ENCODE data around the gene RARA. TPM values are rescaled to one million over a fixed set of nuclear protein-coding genes. Genes with fewer than 3 reads are reported as not detected.
A peak's percentile ranks its signal among the peaks of the same experiment; 100 is the strongest.

Gene RARA
- total RNA-seq, 1 experiment from 2014 or later, result 7.6 TPM

DNA sequence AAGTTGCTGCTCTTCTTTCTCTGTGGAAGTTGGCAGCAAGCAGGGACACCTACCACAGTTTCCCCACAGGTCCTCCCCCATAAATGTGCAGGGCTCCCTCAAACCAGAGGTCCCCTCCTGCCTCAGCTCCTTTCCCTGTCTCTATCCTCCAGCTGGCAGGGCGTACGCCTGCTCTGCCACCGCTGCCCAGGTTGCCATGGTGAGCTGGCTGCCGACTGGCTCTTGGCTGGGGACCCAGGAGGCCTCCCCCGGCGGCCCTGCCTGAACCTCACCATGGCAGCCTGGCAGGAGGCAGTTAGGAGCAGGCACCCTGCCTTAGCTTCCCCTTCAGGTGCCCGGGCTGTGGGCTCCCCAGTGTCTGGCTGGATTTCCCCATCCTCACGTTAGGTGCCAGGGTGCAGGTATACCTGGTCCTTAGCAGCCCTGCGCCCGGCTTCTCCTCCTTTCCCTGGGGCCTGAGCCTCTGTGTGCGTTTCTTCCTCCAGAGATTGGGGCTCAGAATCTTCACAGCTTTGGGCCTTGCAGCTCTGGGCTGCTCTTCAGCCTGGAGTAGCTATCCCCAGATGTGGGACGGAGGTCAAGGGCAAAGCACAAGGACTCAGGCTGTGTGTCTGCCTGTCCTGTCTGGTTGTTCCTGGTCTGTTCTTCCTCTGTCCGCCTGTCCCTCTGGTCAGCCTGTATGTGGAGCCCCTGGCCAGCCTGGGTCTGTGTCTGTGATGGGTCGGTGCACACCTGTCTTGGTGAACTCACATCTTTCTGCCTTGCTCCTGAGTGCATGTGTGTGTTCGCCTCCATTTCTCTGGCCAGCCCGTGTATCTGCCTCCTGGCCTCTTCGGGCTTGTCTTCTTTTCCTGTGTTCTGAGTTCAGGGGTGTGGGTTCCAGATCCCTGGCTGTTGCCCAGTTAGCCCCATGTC is 39.8 kb downstream of the RARA start:
- no peak for DNase-seq (ENCODE audit: low read depth, low spot score)
- in situ Hi-C loops (cut with HindIII; ENCODE audit: low pct_unique_long_range_greater_than_20kb, low sequenced_read_pairs), result no loop called here

DNA sequence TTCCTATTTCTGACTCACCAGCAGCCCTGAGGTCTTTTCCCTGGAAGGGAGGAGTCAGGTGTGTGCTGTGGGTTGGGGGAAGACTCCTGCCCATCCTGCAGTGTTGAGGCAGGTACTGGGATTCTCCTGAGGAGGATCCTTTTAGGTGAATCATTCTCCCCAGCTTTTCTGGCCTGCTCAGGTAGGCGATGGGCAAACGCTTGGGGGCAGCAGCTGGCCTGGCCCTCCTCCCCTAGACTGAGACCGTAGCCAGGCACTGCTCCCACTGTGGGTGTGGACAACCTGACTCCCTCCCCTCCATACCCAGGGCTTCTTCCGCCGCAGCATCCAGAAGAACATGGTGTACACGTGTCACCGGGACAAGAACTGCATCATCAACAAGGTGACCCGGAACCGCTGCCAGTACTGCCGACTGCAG is 40.5 kb downstream of the RARA start:
- no peak for DNase-seq (ENCODE audit: low read depth, low spot score)
- in situ Hi-C loops (cut with HindIII; ENCODE audit: low pct_unique_long_range_greater_than_20kb, low sequenced_read_pairs), result no loop called here

DNA sequence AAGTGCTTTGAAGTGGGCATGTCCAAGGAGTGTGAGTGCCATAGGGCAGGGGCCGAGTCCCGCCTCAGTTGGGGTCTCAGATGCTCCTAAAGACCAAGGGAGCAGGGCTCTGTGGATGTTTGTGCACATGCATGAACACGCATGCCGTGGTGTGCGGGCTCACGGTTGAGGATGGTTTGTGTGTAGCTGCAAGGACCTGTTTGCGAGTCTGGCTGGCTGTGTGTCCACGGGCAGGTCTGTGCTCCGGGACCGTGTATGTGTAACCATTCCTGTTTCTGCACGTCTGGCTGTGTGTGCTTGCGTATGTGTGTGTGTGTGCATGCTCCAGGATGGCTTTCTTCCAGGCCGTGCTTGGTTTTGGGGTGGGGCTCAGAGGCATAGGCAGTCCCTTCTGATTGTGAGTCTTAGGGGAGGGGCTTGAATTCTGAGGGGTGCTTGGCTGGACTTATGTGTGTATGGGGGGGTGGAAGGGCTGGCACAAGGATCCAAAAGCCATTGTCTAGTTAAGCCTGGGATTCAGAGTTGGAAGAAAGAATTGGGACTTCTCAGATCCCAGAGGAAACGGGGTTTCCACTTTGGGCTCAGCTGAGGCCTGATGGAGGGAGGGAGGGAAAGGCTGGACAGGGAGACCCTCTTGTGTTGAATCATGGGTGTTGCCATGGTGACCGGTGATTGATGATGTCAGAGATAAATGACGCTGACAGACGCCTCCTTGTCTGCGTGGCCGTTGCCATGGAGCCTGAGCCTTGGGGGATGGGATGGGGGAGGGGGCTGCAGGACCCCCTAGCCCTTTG is 41.1 kb downstream of the RARA start:
- in situ Hi-C loops (cut with HindIII; ENCODE audit: low pct_unique_long_range_greater_than_20kb, low sequenced_read_pairs), result no loop called here
- DNase-seq (ENCODE audit: low read depth, low spot score), result peak; percentile 15

DNA sequence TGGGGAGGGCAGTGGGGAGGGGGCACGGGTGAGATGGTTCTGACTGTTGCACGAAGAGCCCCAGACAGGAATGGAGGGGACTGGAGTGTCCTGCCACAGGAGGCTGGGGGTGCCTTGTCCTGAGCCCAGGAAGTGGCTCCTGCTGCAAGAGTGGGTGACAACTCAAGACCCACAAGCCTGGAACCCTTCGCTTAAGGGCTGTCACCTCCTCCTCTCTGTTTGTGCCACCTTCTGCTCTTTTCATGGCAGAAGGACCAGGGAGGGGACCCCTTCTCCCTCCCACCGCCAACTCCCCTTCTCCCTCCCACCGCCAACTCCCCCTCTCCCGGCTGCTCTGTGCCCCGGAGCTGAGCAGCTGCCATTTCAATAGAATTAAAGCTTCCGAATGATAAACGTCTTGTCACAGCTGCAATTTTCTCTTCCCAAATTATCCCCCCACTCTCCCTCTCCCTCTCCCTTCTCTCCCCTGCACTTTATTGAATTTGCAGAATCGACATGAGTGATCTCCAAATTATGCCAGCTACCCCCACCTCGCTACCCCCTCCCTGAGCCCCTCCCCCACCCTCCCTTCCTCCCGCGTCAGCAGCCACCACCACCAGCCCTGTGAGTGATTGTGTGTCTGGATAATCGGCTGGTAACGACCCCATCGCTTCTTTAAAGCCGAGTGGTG is 41.8 kb downstream of the RARA start:
- no peak for DNase-seq (ENCODE audit: low read depth, low spot score)
- in situ Hi-C loops (cut with HindIII; ENCODE audit: low pct_unique_long_range_greater_than_20kb, low sequenced_read_pairs), result no loop called here

DNA sequence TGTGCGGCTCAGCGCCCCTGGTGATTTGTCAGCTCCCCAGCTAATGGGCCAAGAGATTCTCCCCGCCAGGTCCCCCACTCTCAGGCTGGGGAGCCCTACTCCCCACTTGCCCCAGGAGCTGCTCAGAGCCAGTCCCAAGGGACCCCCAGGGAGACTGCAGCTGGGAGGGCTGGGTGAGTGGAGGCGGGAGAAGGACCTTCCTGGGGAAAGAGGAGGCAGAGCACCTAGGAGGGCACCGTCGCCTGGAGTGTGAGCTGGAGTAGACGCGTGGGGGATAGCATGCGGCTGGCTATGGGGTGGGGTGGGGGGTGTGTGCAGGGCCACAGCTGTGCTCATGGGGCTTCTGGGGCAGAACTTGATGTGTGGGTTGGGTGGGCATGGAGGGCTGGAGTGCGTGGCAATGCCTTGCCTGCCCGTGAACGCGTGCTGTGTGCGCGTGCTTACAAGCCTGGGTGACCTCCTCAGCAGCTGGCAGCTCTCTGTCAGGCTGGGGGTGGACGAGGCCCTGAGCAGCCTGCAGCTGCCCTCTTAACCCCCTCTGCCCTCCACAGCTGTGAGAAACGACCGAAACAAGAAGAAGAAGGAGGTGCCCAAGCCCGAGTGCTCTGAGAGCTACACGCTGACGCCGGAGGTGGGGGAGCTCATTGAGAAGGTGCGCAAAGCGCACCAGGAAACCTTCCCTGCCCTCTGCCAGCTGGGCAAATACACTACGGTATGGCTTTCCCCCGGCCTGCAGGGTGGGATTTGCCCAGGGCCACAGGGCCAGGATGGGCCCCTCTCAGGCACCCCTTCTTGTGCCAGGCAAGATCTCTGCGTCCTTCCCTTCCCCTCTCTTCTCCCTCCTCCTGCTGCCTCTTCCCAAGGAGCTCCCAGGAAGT is 42.6 kb downstream of the RARA start:
- in situ Hi-C loops (cut with HindIII; ENCODE audit: low pct_unique_long_range_greater_than_20kb, low sequenced_read_pairs), result no loop called here
- no peak for DNase-seq (ENCODE audit: low read depth, low spot score)

DNA sequence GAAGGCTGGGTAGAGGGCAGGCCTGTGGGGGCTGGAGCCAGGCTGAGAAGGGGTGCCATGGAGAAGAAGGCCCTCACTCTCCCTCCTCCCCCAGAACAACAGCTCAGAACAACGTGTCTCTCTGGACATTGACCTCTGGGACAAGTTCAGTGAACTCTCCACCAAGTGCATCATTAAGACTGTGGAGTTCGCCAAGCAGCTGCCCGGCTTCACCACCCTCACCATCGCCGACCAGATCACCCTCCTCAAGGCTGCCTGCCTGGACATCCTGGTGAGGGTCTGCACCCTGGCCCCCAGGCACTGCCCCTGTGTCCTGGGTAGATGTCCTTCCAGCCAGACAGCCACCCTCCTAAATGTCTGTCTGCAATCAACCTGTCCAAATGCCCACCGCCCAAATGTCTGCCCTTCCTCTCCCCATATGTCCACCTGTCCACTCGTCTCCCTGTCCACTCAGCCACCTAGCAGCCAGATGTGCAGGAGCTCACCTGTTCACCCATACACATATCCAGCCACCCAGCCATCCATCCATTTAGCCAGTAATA is 43.3 kb downstream of the RARA start:
- in situ Hi-C loops (cut with HindIII; ENCODE audit: low pct_unique_long_range_greater_than_20kb, low sequenced_read_pairs), result no loop called here
- DNase-seq (ENCODE audit: low read depth, low spot score), result no peak

DNA sequence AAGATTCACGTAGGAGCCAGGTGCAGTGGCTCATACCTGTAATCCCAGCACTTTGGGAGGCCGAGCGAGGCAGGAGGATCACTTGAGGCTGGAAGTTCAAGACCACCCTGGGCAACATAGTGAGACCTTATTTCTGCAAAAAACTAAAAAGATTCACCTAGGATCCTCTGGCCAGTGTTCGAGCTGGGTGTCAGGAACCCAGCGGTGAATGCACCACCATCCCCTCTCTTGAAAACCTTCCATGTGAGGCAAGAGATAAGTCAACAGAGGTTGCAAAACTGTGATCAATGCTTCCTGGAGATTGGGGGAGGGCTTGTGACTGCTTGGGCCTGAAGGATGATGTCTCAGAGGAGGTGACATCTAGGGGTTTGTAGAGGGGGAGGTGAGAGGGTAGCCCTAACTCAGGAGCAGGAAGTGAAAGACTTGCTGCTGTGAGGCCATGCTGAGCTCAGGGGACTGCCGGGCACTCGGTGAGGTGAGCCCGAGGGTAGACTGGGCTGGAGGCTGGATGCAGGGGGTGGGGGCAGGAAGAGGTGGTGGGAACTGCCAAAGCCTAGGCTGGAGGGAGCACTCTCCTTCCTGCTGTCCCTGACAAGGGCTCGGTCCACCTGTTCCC is 43.9 kb downstream of the RARA start:
- DNase-seq (ENCODE audit: low read depth, low spot score), result no peak
- in situ Hi-C loops (cut with HindIII; ENCODE audit: low pct_unique_long_range_greater_than_20kb, low sequenced_read_pairs), result no loop called here

DNA sequence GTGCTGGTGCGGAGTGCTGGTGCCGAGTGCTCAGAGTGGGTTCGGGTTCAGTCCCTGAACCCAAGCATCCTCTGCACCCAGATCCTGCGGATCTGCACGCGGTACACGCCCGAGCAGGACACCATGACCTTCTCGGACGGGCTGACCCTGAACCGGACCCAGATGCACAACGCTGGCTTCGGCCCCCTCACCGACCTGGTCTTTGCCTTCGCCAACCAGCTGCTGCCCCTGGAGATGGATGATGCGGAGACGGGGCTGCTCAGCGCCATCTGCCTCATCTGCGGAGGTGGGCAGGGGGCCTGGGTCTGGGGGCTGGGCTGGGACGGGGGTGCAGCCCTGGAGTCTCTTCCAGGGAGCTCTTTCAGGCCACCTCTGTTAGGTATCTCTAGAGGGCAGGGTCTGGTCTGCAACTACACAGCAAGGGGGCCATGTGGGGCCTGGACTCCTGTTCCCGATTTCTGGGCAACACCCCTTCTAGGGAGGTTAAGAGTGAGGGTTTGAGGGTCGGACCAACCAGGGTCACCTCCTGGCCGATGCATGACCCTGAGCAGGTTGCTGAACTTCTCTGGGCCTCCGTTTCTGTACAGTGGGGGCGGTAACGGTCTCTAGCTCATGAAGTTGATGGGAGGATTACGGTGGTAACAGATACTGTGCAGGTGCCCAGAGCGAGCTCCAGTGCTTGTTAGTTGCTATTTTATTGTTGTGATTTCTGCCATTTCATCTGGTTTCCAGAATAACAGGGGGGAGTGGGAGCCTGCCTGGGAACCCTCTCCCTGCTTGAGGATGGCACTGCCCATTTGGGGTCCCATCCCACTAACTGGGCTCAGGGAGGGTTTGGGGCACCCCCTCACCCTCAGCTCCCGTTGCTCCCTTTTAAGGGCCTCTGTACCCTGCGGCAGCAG is 45.5 kb downstream of the RARA start:
- in situ Hi-C loops (cut with HindIII; ENCODE audit: low pct_unique_long_range_greater_than_20kb, low sequenced_read_pairs), result no loop called here
- no peak for DNase-seq (ENCODE audit: low read depth, low spot score)

DNA sequence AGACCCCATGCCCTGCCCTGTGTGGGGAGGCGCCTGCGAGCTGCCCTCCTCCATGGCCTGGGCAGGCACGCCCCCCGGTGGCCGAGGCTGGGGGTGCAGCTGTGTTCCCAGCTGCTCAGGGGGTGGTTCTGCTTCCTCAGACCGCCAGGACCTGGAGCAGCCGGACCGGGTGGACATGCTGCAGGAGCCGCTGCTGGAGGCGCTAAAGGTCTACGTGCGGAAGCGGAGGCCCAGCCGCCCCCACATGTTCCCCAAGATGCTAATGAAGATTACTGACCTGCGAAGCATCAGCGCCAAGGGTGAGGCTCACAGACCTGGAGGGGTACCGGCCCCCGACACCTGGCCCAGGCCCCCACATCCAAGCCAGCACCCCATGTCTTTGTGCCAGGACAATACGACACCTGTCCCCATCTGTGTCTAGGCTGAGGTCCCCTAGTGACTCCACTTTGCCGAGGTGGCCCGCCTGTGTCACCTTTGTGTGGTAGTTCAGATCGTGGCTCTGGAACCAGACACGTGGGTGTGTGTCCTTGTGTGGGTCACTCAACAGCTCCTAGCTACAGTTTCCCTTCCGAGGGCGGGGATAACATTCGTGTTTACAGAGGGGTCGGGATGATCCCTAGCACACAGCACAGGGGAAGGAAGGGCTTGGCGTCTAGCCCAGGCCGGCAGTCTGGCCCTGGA is 46.3 kb downstream of the RARA start:
- in situ Hi-C loops (cut with HindIII; ENCODE audit: low pct_unique_long_range_greater_than_20kb, low sequenced_read_pairs), result no loop called here

DNA sequence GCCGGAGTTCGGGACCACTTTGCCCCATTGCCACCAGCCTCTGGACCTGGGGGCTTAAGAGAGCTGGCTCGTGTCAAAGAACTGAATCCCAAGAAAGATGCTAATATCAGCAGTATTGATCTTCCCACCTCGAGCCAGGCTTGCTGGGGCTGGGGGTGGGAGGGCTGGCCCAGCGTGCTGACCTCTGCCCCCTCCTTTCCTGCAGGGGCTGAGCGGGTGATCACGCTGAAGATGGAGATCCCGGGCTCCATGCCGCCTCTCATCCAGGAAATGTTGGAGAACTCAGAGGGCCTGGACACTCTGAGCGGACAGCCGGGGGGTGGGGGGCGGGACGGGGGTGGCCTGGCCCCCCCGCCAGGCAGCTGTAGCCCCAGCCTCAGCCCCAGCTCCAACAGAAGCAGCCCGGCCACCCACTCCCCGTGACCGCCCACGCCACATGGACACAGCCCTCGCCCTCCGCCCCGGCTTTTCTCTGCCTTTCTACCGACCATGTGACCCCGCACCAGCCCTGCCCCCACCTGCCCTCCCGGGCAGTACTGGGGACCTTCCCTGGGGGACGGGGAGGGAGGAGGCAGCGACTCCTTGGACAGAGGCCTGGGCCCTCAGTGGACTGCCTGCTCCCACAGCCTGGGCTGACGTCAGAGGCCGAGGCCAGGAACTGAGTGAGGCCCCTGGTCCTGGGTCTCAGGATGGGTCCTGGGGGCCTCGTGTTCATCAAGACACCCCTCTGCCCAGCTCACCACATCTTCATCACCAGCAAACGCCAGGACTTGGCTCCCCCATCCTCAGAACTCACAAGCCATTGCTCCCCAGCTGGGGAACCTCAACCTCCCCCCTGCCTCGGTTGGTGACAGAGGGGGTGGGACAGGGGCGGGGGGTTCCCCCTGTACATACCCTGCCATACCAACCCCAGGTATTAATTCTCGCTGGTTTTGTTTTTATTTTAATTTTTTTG is 47.1 kb downstream of the RARA start:
- in situ Hi-C loops (cut with HindIII; ENCODE audit: low pct_unique_long_range_greater_than_20kb, low sequenced_read_pairs), result no loop called here
- DNase-seq (ENCODE audit: low read depth, low spot score), result no peak

More for the DNA sequence above, 46.3 kb downstream of the RARA start:
- DNase-seq (ENCODE audit: low read depth, low spot score), result peak; percentile 68

DNA sequence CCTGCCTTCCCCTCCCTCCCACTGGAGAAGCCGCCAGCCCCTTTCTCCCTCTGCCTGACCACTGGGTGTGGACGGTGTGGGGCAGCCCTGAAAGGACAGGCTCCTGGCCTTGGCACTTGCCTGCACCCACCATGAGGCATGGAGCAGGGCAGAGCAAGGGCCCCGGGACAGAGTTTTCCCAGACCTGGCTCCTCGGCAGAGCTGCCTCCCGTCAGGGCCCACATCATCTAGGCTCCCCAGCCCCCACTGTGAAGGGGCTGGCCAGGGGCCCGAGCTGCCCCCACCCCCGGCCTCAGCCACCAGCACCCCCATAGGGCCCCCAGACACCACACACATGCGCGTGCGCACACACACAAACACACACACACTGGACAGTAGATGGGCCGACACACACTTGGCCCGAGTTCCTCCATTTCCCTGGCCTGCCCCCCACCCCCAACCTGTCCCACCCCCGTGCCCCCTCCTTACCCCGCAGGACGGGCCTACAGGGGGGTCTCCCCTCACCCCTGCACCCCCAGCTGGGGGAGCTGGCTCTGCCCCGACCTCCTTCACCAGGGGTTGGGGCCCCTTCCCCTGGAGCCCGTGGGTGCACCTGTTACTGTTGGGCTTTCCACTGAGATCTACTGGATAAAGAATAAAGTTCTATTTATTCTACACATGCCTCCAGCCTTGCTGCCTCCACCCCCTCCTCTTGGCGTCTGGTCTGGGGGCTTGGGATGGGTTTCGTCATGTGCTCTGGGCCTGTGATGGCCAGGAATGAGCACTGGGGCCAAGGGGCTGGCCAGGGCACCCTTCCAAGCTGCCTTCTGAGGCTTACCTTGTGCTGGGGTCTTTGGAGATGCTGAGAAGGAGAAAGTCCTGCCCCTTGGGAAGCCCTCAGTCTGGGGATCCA is 48.3 kb downstream of the RARA start:
- no peak for DNase-seq (ENCODE audit: low read depth, low spot score)
- in situ Hi-C loops (cut with HindIII; ENCODE audit: low pct_unique_long_range_greater_than_20kb, low sequenced_read_pairs), result no loop called here

DNA sequence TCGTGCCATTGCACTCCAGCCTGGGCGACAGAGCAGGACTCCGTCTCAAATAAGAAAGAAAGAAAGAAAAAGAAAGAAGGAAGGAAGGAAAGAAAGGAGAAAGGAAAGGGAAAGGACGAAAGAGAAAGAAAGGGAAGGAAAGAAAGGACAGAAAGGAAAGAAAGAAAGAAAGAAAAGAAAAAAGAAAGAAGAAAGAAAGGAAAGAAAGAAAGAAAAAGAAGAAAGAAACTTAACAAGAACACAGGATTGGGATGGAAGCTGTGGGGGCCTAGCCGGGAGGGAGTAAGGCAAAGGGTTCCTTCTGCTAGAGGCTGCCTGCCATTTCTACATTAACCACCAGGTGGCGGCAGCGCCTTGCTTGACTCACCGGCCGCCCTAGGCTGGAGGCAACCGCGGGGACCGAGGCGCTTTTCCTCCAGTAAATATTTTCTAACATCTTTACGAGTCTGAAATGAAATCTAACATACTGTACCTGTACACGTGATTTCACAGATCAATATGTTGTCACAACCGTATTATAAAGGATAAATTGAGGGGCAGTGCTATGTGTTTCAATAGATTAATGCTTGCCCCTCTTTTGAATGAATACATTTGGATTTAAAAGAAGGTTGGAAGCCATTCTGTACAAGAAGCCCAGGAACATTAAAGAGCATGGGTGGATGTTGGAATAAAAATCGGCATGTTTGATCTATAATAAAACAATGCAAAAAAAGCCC is 49.5 kb downstream of the RARA start:
- in situ Hi-C loops (cut with HindIII; ENCODE audit: low pct_unique_long_range_greater_than_20kb, low sequenced_read_pairs), result no loop called here

DNA sequence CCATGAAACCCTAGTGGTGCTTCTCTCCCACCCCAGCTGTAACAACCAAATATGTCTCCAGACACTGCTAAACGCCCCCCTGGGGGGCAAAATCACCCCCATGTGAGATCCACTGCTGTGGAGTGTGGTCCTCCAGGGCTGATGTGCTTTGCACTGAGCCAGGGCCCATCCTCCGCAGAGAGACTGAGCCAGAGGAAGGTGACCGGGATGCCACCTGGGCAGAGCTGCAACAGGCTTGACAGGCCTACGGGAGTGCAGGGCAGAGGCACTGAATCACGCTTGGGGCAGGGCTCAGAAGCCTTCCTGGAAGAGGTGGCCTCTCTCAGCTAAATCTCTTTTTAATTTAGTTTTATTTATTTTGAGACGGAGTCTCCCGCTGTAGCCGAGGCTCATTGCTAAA is 51.1 kb downstream of the RARA start:
- in situ Hi-C loops (cut with HindIII; ENCODE audit: low pct_unique_long_range_greater_than_20kb, low sequenced_read_pairs), result no loop called here
- DNase-seq (ENCODE audit: low read depth, low spot score), result no peak

More for the DNA sequence above, 49.5 kb downstream of the RARA start:
- peak; percentile 79 for DNase-seq (ENCODE audit: low read depth, low spot score)
